Mesenchymal stem cell (in vitro differentiated cells and primary cell): ENCODE data around the gene ZBED1.

Experiments used
- DNase-seq: peaks from one replicate; pipeline ENCODE4 v3.0.0-alpha.2; 2013
- H2AFZ ChIP-seq: one replicate; pipeline ENCODE4 v1.6.1; 2013; ENCODE audit warnings: low read depth, mild to moderate bottlenecking, control low read depth, inconsistent platforms, low read length, moderate library complexity
- H2AK5ac ChIP-seq: 2 replicates; pipeline ENCODE4 v1.6.1; 2013; ENCODE audit warnings: low read length, moderate library complexity, mild to moderate bottlenecking, inconsistent platforms; ENCODE audit not compliant: severe bottlenecking
- H2BK120ac ChIP-seq: one replicate; pipeline ENCODE4 v1.6.1; 2013; ENCODE audit warnings: low read depth, mild to moderate bottlenecking, inconsistent platforms, low read length, moderate library complexity
- H2BK12ac ChIP-seq, 2 experiments: one replicate each; pipeline ENCODE4 v1.6.1; 2013; ENCODE audit warnings: inconsistent platforms in 2 of 2, low read length in 2 of 2, mild to moderate bottlenecking in 2 of 2, moderate library complexity in 2 of 2, control low read depth in 1 of 2
- H2BK15ac ChIP-seq: one replicate; pipeline ENCODE4 v1.6.1; 2013; ENCODE audit warnings: mild to moderate bottlenecking, low read depth, inconsistent platforms; ENCODE audit not compliant: poor library complexity, severe bottlenecking
- H2BK5ac ChIP-seq: 2 replicates; pipeline ENCODE4 v1.6.1; 2013; ENCODE audit warnings: low read depth, mild to moderate bottlenecking, low read length, control low read depth, inconsistent platforms; ENCODE audit not compliant: poor library complexity, severe bottlenecking
- H3K14ac ChIP-seq, 2 experiments: one replicate each; pipeline ENCODE4 v1.6.1; 2013; ENCODE audit warnings: inconsistent platforms in 2 of 2, low read length in 2 of 2, control low read depth in 1 of 2, mild to moderate bottlenecking in 1 of 2, moderate library complexity in 1 of 2
- H3K18ac ChIP-seq, 2 experiments: one replicate each; pipeline ENCODE4 v1.6.1; 2013; ENCODE audit warnings: inconsistent platforms in 2 of 2, low read length in 2 of 2, control low read depth in 1 of 2, low read depth in 1 of 2, mild to moderate bottlenecking in 1 of 2
- H3K23ac ChIP-seq, 2 experiments: one replicate each; pipeline ENCODE4 v1.6.1; 2013; ENCODE audit warnings: inconsistent platforms in 2 of 2, low read length in 2 of 2, mild to moderate bottlenecking in 2 of 2, moderate library complexity in 2 of 2, control low read depth in 1 of 2
- H3K27ac ChIP-seq: 2 replicates; pipeline ENCODE4 v1.5.1; 2013; ENCODE audit warnings: mild to moderate bottlenecking, moderate library complexity, low read length, control low read depth, inconsistent platforms; ENCODE audit not compliant: poor library complexity, severe bottlenecking
- H3K27me3 ChIP-seq, 2 experiments: 2 replicates each; pipeline versions ENCODE4 v1.6.1 to v1.7.0; 2013; ENCODE audit warnings: low read length in 2 of 2, mild to moderate bottlenecking in 2 of 2, moderate library complexity in 2 of 2, control low read depth in 1 of 2, inconsistent platforms in 1 of 2; ENCODE audit not compliant: control insufficient read depth in 1 of 2, insufficient read depth in 1 of 2
- H3K36me3 ChIP-seq, 2 experiments: 2 replicates each; pipeline versions ENCODE4 v1.6.1 to v1.7.0; 2013; ENCODE audit warnings: low read length in 2 of 2, control low read depth in 1 of 2, inconsistent platforms in 1 of 2, low read depth in 1 of 2, mild to moderate bottlenecking in 1 of 2; ENCODE audit not compliant: insufficient read depth in 2 of 2, control insufficient read depth in 1 of 2
- H3K4ac ChIP-seq, 2 experiments: one replicate each; pipeline ENCODE4 v1.6.1; 2013; ENCODE audit warnings: inconsistent platforms in 2 of 2, low read length in 2 of 2, mild to moderate bottlenecking in 2 of 2, moderate library complexity in 2 of 2, control low read depth in 1 of 2, low read depth in 1 of 2
- H3K4me1 ChIP-seq: 2 replicates; pipeline ENCODE4 v1.6.1; 2013; ENCODE audit warnings: low read depth, low read length, control low read depth; ENCODE audit not compliant: control insufficient read depth, insufficient read depth
- H3K4me2 ChIP-seq: 2 replicates; pipeline ENCODE4 v1.6.1; 2013; ENCODE audit warnings: low read length, mild to moderate bottlenecking, inconsistent platforms; ENCODE audit not compliant: poor library complexity, severe bottlenecking
- H3K4me3 ChIP-seq, 2 experiments: 2 replicates each; pipeline versions ENCODE4 v1.5.1 to v1.7.0; 2013; ENCODE audit warnings: low read length in 2 of 2, mild to moderate bottlenecking in 2 of 2, control low read depth in 1 of 2, low read depth in 1 of 2; ENCODE audit not compliant: insufficient read depth in 1 of 2
- H3K79me1 ChIP-seq: replicated peaks from 2 replicates; pipeline ENCODE4 v1.6.1; 2013; ENCODE audit warnings: mild to moderate bottlenecking, control low read depth, low read length, inconsistent platforms; ENCODE audit not compliant: poor library complexity, severe bottlenecking
- H3K9ac ChIP-seq: 2 replicates; pipeline ENCODE4 v1.7.0; 2013; ENCODE audit warnings: mild to moderate bottlenecking, low read length, moderate library complexity
- H3K9me3 ChIP-seq: 2 replicates; pipeline ENCODE4 v1.7.0; 2013; ENCODE audit warnings: mild to moderate bottlenecking, low read length; ENCODE audit not compliant: control insufficient read depth
- H4K8ac ChIP-seq: one replicate; pipeline ENCODE4 v1.6.1; 2013; ENCODE audit warnings: inconsistent platforms, mild to moderate bottlenecking, low read length, moderate library complexity
- H4K91ac ChIP-seq: one replicate; pipeline ENCODE4 v1.6.1; 2013; ENCODE audit warnings: mild to moderate bottlenecking, low read length, inconsistent platforms
- WGBS: methylation state at CpG from one replicate; pipeline ENCODE4 v1.1.7; 2013; ENCODE audit warnings: mixed read lengths; 5-methylcytosine and 5-hydroxymethylcytosine counted together

ZBED1 gene

GRCh38 chrX:2485789-2486345 is 14.9 kb downstream of the ZBED1 start:
- no peak overlapping the region for H2BK12ac ChIP-seq
- peak overlapping the region; percentile 72 for H3K9ac ChIP-seq
- H3K9me3 ChIP-seq = no peaks in the 10 kb centered on the region
- no peak overlapping the region for H4K8ac ChIP-seq
- no peak overlapping the region for H3K4ac ChIP-seq
- WGBS = 83% methylated on average over 10 of the region's 10 CpGs
- H3K79me1 ChIP-seq = peaks cover 47% of the 10 kb centered on the region
- H3K36me3 ChIP-seq = peaks cover 48% of the 10 kb centered on the region in 2 experiments
- H2BK5ac ChIP-seq = no peak overlapping the region
- no peak overlapping the region for H3K4me2 ChIP-seq
- no peak overlapping the region for H3K23ac ChIP-seq
- H2BK15ac ChIP-seq = no peak overlapping the region
- H3K4me1 ChIP-seq = peaks cover 12% of the 10 kb centered on the region
- H2BK120ac ChIP-seq = no peak overlapping the region
- no peak overlapping the region for H4K91ac ChIP-seq
- no peak overlapping the region for H3K14ac ChIP-seq
- H2AFZ ChIP-seq = no peak overlapping the region
- DNase-seq = no peak
- H3K27me3 ChIP-seq = no peaks in the 10 kb centered on the region
- H3K27ac ChIP-seq = no peak overlapping the region
- no peak overlapping the region for H2AK5ac ChIP-seq
- H3K18ac ChIP-seq = no peak overlapping the region
- H3K4me3 ChIP-seq = peak overlapping the region in 1 of 2 experiments; percentile 44

- H4K8ac ChIP-seq = no peak overlapping the region
Observed at GRCh38 chrX:2484721-2485648, 15.8 kb downstream of the ZBED1 start.

GRCh38 chrX:2484256-2484655 is 16.5 kb downstream of the ZBED1 start:
- H3K9ac ChIP-seq = peak overlapping the region; percentile 86
- peaks cover 39% of the 10 kb centered on the region for H3K79me1 ChIP-seq
- H2BK120ac ChIP-seq = no peak overlapping the region
- H3K36me3 ChIP-seq = peaks cover 39 to 40% of the 10 kb centered on the region in 2 experiments
- no peak overlapping the region for H3K18ac ChIP-seq
- no peak overlapping the region for H2AFZ ChIP-seq
- no peak overlapping the region for H3K4me2 ChIP-seq
- WGBS = 92% methylated on average over 12 of the region's 12 CpGs
- DNase-seq = no peak
- H3K14ac ChIP-seq = no peak overlapping the region
- no peak overlapping the region for H2BK12ac ChIP-seq
- H2AK5ac ChIP-seq = no peak overlapping the region
- no peak overlapping the region for H2BK5ac ChIP-seq
- no peak overlapping the region for H2BK15ac ChIP-seq
- H4K8ac ChIP-seq = no peak overlapping the region
- H3K4ac ChIP-seq = no peak overlapping the region
- H3K23ac ChIP-seq = no peak overlapping the region
- H3K27me3 ChIP-seq = no peaks in the 10 kb centered on the region
- no peaks in the 10 kb centered on the region for H3K9me3 ChIP-seq
- peak overlapping the region in 1 of 2 experiments; percentile 76 for H3K4me3 ChIP-seq
- H3K4me1 ChIP-seq = peaks cover 5% of the 10 kb centered on the region
- no peak overlapping the region for H4K91ac ChIP-seq
- H3K27ac ChIP-seq = no peak overlapping the region

More at GRCh38 chrX:2484721-2485648, 15.8 kb downstream of the ZBED1 start:
- Histone ChIP-seq H2BK15ac (no peak overlapping the region), H3K23ac (no peak overlapping the region), H2AFZ (no peak overlapping the region), H3K9me3 (no peaks in the 10 kb centered on the region), H3K4ac (no peak overlapping the region), H3K4me1 (peaks cover 5% of the 10 kb centered on the region), H3K14ac (no peak overlapping the region), H3K79me1 (peaks cover 39% of the 10 kb centered on the region), H3K36me3 (peaks cover 40% of the 10 kb centered on the region in 2 experiments), H3K18ac (no peak overlapping the region), H4K91ac (no peak overlapping the region), H3K27me3 (no peaks in the 10 kb centered on the region), H3K4me2 (peak overlapping the region; percentile 7), H3K4me3 (peak overlapping the region in 1 of 2 experiments; percentile 76), H2BK12ac (no peak overlapping the region), H3K27ac (peak overlapping the region; percentile 34), H3K9ac (peak overlapping the region; percentile 86), H2AK5ac (peak overlapping the region; percentile 17), H2BK120ac (no peak overlapping the region), H2BK5ac (no peak overlapping the region)
- DNase-seq = no peak
- 78% methylated on average over 26 of the region's 26 CpGs for WGBS

- Histone ChIP-seq H3K27me3 (no peaks in the 10 kb centered on the region), H3K4me1 (peaks cover 5% of the 10 kb centered on the region), H4K91ac (no peak overlapping the region), H2BK120ac (no peak overlapping the region), H3K4ac (no peak overlapping the region), H3K79me1 (peaks cover 38% of the 10 kb centered on the region), H2BK5ac (no peak overlapping the region), H2AK5ac (no peak overlapping the region), H3K18ac (no peak overlapping the region), H3K23ac (no peak overlapping the region), H3K9ac (peak overlapping the region; percentile 86), H3K9me3 (no peaks in the 10 kb centered on the region), H2BK12ac (no peak overlapping the region), H3K36me3 (peaks cover 38 to 39% of the 10 kb centered on the region in 2 experiments), H3K27ac (no peak overlapping the region), H3K4me2 (no peak overlapping the region), H4K8ac (no peak overlapping the region), H3K4me3 (peak overlapping the region in 1 of 2 experiments; percentile 76), H3K14ac (no peak overlapping the region), H2AFZ (no peak overlapping the region), H2BK15ac (no peak overlapping the region)
- 97% methylated on average over 14 of the region's 16 CpGs for WGBS
- DNase-seq = no peak
Observed at GRCh38 chrX:2483398-2484060, 17.2 kb downstream of the ZBED1 start.
